K562 (cell line): ENCODE data around the gene SOD1.

ENCODE experiments used
- EZH2 ChIP-seq: IDR thresholded peaks from 2 replicates; pipeline ENCODE4 v1.6.1; 2012; ENCODE audit warnings: low read depth, mild to moderate bottlenecking, inconsistent platforms, low read length, borderline replicate concordance
- GABPB2 ChIP-seq: fragments of 250-450 bp; sonication (Bioruptor Pico); conservative IDR thresholded peaks from 2 replicates; pipeline ENCODE4 v1.5.1; 2021; ENCODE audit warnings: mild to moderate bottlenecking
- POLR2A ChIP-seq: fragments of 450-650 bp; conservative IDR thresholded peaks from 2 replicates; pipeline ENCODE4 v1.6.1; 2016
- TF ChIP-seq, protein P1 (sequence below): fragments of 250-450 bp; sonication (Bioruptor Pico); IDR thresholded peaks from 2 replicates; pipeline ENCODE4 v1.8.0; 2021; ENCODE audit warnings: mild to moderate bottlenecking, moderate library complexity
- TF ChIP-seq, protein P2 (sequence below): fragments of 450-650 bp; IDR thresholded peaks from 2 replicates; pipeline ENCODE4 v1.6.1; 2016; ENCODE audit warnings: missing biosample characterization, missing genetic modification characterization

DNA sequence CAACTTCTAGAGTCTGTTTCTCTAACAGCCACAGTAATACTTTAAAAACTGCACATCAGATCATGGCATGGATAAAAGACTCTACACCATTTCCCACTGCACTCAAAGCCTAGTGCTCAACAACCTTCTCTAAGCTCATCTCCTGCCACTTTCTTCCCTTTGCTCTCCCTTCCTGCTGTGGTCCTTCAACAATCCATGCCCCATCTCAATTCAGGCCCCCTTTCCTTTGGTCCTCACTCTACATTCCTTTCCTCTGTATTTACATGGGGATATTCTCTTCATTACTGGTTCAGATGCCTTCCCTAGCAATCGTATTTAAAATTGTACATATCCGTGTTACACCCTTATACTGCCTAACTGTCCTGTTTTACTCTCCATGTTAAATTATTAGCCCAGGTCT is 19.0 kb downstream of the SOD1 start:
- peak; percentile 75 for TF ChIP-seq POLR2A
- TF ChIP-seq, protein P1, sequence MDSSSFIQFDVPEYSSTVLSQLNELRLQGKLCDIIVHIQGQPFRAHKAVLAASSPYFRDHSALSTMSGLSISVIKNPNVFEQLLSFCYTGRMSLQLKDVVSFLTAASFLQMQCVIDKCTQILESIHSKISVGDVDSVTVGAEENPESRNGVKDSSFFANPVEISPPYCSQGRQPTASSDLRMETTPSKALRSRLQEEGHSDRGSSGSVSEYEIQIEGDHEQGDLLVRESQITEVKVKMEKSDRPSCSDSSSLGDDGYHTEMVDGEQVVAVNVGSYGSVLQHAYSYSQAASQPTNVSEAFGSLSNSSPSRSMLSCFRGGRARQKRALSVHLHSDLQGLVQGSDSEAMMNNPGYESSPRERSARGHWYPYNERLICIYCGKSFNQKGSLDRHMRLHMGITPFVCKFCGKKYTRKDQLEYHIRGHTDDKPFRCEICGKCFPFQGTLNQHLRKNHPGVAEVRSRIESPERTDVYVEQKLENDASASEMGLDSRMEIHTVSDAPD (CRISPR knock-in tag), result no peak
- TF ChIP-seq GABPB2, result no peak
- TF ChIP-seq EZH2, result no peak
- TF ChIP-seq, protein P2, sequence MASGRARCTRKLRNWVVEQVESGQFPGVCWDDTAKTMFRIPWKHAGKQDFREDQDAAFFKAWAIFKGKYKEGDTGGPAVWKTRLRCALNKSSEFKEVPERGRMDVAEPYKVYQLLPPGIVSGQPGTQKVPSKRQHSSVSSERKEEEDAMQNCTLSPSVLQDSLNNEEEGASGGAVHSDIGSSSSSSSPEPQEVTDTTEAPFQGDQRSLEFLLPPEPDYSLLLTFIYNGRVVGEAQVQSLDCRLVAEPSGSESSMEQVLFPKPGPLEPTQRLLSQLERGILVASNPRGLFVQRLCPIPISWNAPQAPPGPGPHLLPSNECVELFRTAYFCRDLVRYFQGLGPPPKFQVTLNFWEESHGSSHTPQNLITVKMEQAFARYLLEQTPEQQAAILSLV (tag), result no peak
